EH (cell line): ENCODE results near the gene ELL.
A peak's percentile ranks its signal among the peaks of the same experiment; 100 is the strongest.

Source experiments
- DNase-seq: peaks from one replicate; pipeline ENCODE4 v3.0.0-alpha.2; 2015; ENCODE audit warnings: low read depth

ELL gene

GRCh38 chr19:18488838-18489626 lies 32.8 kb downstream of the ELL start:
- no peak for DNase-seq

GRCh38 chr19:18488403-18488723 lies 33.5 kb downstream of the ELL start:
- DNase-seq: peak; percentile 50

- DNase-seq: no peak
Observed at GRCh38 chr19:18487576-18488402, 34.1 kb downstream of the ELL start.

- no peak for DNase-seq
Observed at GRCh38 chr19:18486746-18487145, 35.1 kb downstream of the ELL start.

DNA sequence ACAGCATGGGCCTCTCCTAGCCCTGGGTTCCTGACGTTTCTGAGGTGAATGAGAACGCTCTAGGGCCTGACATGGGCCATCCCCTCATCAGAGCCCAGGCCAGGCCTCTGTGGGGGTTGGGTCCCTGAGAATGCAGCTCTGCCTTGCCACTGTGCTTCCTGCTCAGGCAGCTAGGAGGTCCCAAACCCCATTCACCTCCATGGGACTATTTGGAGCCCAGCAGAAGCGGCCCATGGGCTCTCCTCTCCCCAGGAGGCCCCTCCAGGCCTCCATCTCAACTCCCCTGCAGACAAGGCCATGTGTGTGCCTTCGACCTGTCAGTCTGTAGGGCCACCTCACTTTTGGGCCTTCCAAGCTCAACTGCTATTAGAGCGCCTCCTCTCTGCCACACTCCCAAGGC lies 36.9 kb downstream of the ELL start:
- no peak for DNase-seq

- DNase-seq: no peak
Observed at GRCh38 chr19:18483119-18483890, 38.6 kb downstream of the ELL start.

DNA sequence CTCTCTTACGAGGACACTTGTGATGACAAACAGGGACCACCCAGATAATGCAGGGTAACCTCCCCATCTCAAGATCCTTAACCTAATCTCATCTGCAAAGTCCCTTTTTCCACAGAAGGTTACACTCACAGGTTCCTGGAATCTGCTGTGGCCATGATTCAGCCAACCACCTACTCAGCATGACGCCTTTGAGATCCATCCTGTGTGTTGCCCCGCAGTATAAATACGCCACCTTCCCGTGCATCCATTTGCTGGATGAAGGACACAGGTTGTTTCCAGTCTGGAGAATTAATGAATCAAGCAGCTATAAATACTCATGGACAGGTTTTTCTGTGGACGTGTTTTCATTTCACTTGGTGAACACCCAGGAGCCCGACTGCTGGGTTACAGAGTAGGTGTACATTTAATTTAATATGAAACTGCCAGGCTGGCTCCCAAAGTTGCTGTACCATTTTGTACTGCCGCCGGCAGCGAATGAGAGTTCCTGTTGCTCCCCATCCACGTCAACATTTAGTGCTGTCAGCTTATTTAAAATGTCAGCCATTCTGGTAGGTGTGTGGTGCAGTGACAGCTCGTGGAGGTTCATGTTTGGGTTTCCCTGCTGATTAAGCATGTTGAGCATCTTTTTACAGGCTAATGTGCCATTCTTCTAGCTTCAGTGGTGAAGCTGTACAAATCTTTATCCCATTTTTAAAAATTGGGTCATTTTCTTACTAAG lies 40.2 kb downstream of the ELL start:
- DNase-seq: no peak

- peak; percentile 94 for DNase-seq
Observed at GRCh38 chr19:18480006-18480691, 41.7 kb downstream of the ELL start.

DNA sequence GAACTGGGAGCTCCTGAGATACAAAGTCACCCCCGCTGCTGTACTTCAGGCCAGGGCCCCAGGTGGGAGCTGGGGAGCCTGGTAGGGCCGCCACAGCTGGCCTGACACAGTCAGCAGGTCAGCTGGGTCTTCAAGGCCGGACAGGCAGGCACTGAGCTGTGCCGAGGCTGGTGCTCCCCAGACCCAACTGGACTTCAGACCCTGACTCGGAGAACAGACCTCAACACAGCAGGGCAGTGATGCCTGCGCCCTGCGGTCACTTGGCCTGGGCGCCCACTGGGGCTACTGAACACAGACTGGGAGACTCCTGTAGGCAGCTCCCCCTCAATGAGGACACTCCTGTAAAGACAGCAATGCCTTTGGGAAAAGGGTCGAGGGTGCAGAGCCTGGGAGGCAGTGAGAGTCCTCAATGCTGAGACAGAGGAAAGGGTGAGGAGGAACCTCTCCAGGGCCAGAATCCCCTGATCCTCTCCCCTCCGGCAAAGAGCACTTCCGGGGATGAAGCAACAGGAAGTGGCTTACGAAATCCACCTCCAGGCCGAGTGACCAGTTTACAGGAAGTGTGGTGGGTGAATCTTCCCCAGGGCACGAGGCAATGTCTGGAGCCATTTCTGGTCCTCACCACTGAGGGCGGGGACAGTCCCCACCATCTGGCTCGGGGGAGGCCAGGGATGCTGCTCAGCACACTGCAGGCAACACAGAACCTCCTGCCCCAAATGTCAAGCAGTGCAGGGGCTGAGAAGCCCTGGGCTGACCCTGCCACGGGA lies 43.1 kb downstream of the ELL start:
- DNase-seq: peak; percentile 97

- DNase-seq: no peak
Observed at GRCh38 chr19:18477974-18478373, 43.9 kb downstream of the ELL start.

- peak; percentile 43 for DNase-seq
Observed at GRCh38 chr19:18477042-18477779, 44.7 kb downstream of the ELL start.

DNA sequence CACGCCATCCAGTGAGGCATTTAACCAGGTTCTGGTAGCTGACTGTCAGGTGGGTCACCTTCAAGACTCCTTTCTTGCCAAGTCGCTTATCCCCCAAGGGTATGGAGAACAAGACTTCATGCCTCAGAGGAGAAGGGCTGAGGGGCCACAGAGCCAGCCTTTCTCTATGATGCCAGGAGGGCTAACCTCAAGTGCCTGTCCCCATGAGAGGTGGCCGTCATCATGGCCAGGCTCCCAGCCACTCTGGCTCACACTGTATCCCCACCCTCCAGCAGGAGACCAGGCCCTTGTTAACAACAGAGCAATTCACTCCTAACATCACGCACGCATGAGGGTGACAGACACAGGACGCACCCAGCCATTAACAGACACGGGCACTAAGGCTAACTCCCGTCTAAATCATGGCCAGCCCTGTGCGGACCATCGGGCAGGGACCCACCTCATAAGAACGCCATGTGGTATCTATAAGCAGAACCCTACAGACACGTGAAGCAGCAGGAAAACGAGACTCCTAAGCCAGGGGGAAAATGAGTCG lies 45.3 kb downstream of the ELL start:
- no peak for DNase-seq

- no peak for DNase-seq
Observed at GRCh38 chr19:18475762-18476331, 46.0 kb downstream of the ELL start.

DNA sequence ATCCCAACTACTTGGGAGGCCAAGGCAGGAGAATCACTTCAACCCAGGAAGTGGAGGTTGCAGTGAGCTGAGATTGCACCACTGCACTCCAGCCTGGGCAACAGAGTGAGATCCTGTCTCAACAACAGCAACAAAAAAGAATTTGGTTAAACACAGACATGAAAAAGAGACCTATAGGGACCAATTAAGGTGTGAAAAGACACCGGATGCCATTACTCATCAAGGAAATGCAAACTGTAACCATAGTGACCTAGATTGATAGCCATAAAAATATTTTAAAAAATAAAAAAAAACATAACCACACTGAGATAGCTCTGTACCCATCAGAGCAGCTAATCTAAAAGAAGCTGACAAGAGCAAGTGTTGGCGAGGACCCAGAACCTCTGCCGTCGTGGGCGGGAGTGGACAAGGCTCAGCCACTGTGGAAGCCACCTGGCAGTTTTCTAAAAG lies 46.8 kb downstream of the ELL start:
- DNase-seq: no peak

GRCh38 chr19:18474366-18474887 lies 47.4 kb downstream of the ELL start:
- DNase-seq: no peak

DNA sequence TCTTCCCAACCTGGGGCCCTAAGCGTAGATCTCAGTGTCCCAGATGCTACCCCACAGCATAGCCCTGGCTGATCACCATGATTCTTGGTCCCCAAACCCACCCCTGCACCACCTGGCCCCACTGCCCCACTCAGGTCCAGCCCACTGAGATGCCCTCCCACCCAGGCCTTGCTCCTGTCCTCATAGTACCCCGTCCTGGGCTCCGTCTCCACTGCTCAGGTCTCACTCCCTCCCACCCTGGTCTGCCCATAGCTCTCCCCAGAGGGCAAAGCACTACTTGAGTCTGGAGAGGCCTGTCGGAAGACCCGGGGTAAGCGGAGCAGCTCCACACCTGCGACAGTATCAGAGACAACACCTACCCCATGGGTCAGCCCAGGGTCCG lies 48.2 kb downstream of the ELL start:
- no peak for DNase-seq

GRCh38 chr19:18473003-18473705 lies 48.7 kb downstream of the ELL start:
- DNase-seq: no peak

- DNase-seq: no peak
Observed at GRCh38 chr19:18470787-18471186, 51.1 kb downstream of the ELL start.
